OCI-LY7 (cell line): Measurements from ENCODE around the gene ANKRD44. TPM values are rescaled to one million over a fixed set of nuclear protein-coding genes. Genes with fewer than 3 reads are reported as not detected.

Experiments used
- BruUV-seq: library from RNA; stranded (reverse); fragments of 400-500 nt; replicated peaks from 2 replicates; lab custom pipeline; 2021; lab: Mats Ljungman, UMichigan
- CTCF ChIA-PET: fragments of 300-600 bp; sonication (Branson Sonifier 250); formaldehyde crosslinking; loops from one replicate; lab custom pipeline; 2022; ENCODE audit warnings: antibody characterized with exemption; ENCODE audit not compliant: unreplicated experiment; lab: Charles Lee
- POLR2A ChIA-PET: fragments of 300-600 bp; sonication (Branson Sonifier 250); formaldehyde crosslinking; loops from one replicate; lab custom pipeline; 2022; ENCODE audit warnings: antibody characterized with exemption; lab: Charles Lee
- DNase-seq: peaks from one replicate; pipeline ENCODE4 v3.0.0-alpha.2; 2015; ENCODE audit warnings: low spot score
- H2AFZ ChIP-seq: fragments of 200-600 bp; sonication (generic), shearing (Covaris generic); 2 replicates; pipeline ENCODE4 v1.6.1; 2014; ENCODE audit warnings: mild to moderate bottlenecking, antibody characterized with exemption, low read length, moderate library complexity
- H3K27ac ChIP-seq: fragments of 200-600 bp; sonication (generic); 2 replicates; pipeline ENCODE4 v1.5.1; 2014; ENCODE audit warnings: mixed run types, low read depth, mild to moderate bottlenecking, moderate library complexity, low read length, inconsistent platforms; ENCODE audit not compliant: poor library complexity, severe bottlenecking
- H3K36me3 ChIP-seq: fragments of 200-600 bp; sonication (generic); 2 replicates; pipeline ENCODE4 v1.6.1; 2014; ENCODE audit warnings: mild to moderate bottlenecking, antibody characterized with exemption, low read length, moderate library complexity, mixed read lengths; ENCODE audit not compliant: insufficient read depth
- H3K4me1 ChIP-seq: fragments of 200-600 bp; sonication (generic); 2 replicates; pipeline ENCODE4 v1.5.1; 2014; ENCODE audit warnings: mild to moderate bottlenecking, low read length; ENCODE audit not compliant: insufficient read depth, poor library complexity, severe bottlenecking
- H3K4me2 ChIP-seq: fragments of 200-600 bp; sonication (generic); 2 replicates; pipeline ENCODE4 v1.6.1; 2014; ENCODE audit warnings: mild to moderate bottlenecking, low read length
- H3K4me3 ChIP-seq: fragments of 200-600 bp; sonication (generic); 2 replicates; pipeline ENCODE4 v1.5.1; 2014; ENCODE audit warnings: mild to moderate bottlenecking, low read depth, low read length; ENCODE audit not compliant: poor library complexity, severe bottlenecking
- H3K79me2 ChIP-seq: fragments of 200-600 bp; sonication (generic); 2 replicates; pipeline ENCODE4 v1.6.1; 2016; ENCODE audit warnings: low read depth, mild to moderate bottlenecking, low read length, moderate library complexity, mixed read lengths; ENCODE audit not compliant: insufficient read depth
- H3K9me2 ChIP-seq: fragments of 200-600 bp; sonication (generic); 2 replicates; pipeline ENCODE4 v1.6.1; 2016; ENCODE audit warnings: mild to moderate bottlenecking, low read length, mixed read lengths; ENCODE audit not compliant: insufficient read depth
- H3K9me3 ChIP-seq: fragments of 200-600 bp; sonication (generic); 2 replicates; pipeline ENCODE4 v1.6.1; 2014; ENCODE audit warnings: mild to moderate bottlenecking, mixed run types, low read length, mixed read lengths
- H4K20me1 ChIP-seq: fragments of 200-600 bp; sonication (generic); 2 replicates; pipeline ENCODE4 v1.6.1; 2014; ENCODE audit warnings: mild to moderate bottlenecking, antibody characterized with exemption, low read length, moderate library complexity, mixed read lengths; ENCODE audit not compliant: insufficient read depth
- EZH2phosphoT487 ChIP-seq: fragments of 200-600 bp; sonication (generic); IDR thresholded peaks from 2 replicates; pipeline ENCODE4 v1.6.1; 2018; ENCODE audit warnings: low read depth, borderline replicate concordance, mild to moderate bottlenecking, mixed run types, antibody characterized with exemption, low read length, moderate library complexity, mixed read lengths
- intact Hi-C: fragments of 100-400 bp; cut with micrococcal nuclease; formaldehyde crosslinking; loops from one replicate; pipeline ENCODE4 v1.10.0; 2022; ENCODE audit not compliant: unreplicated experiment
- total RNA-seq, 2 experiments: library from RNA; depleted of rRNA in 1 of 2; stranded (reverse); fragments of >200 nt in 1 of 2; shearing (Covaris generic) in 1 of 2; gene quantifications; 2 replicates each; pipeline ENCODE4 v1.2.3, GENCODE V29; 2014 to 2022
- TF ChIP-seq, protein P1 (sequence below): fragments of 200-600 bp; sonication (generic); conservative IDR thresholded peaks from 2 replicates; pipeline ENCODE4 v1.5.1; 2014; ENCODE audit warnings: mild to moderate bottlenecking, antibody characterized with exemption, low read length, moderate library complexity, mixed read lengths

Gene ANKRD44
- total RNA-seq, 2 experiments from 2014 or later, result 69.4 to 73.7 TPM

DNA sequence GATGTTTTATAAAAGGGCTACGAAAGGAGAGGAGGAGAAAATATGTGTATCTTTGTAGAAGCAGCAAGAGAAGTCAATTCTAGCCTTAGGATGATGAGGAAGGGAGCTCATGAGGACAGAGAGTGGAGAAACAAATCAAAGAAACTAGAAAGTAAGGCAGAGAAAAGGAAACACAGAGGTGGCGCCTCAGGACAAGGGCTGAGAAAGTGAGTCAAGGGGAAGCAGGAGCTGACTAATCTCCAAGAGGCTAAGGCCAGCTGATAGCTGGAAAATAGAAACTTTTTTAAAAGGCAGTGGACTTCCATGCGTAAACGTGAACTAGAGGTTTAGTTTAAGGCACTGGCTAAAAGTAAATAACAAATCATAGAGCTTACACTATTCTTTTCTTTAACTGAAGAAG lies 173.3 kb downstream of the ANKRD44 start:
- H3K4me3 ChIP-seq, result no peak overlapping the region
- no peak overlapping the region for H2AFZ ChIP-seq
- no peaks in the 10 kb centered on the region for H3K9me2 ChIP-seq
- CTCF ChIA-PET, result interaction anchor here (1.0 kb wide), 1 partner anchor 9 kb away, joined by 3 read pairs; no protein-coding TSS in a partner anchor
- H3K36me3 ChIP-seq, result peaks cover 19% of the 10 kb centered on the region
- no peak overlapping the region for H3K27ac ChIP-seq
- H3K4me1 ChIP-seq, result peaks cover 63% of the 10 kb centered on the region
- no TSS peak for BruUV-seq
- H3K9me3 ChIP-seq, result no peaks in the 10 kb centered on the region
- no peak for DNase-seq
- H4K20me1 ChIP-seq, result no peaks in the 10 kb centered on the region
- POLR2A ChIA-PET, result interaction anchor here (0.6 to 4.2 kb wide), 15 partner anchors 7 to 287 kb away, joined by 3 to 45 read pairs (median 3); no protein-coding TSS in a partner anchor
- intact Hi-C loops, result no loop called here
- peak overlapping the region; percentile 52; the same call in 1 of the 2 replicates for H3K4me2 ChIP-seq
- H3K79me2 ChIP-seq, result no peaks in the 10 kb centered on the region; the same call in 1 of the 2 replicates
- TF ChIP-seq EZH2phosphoT487, result no peak
- TF ChIP-seq, protein P1, sequence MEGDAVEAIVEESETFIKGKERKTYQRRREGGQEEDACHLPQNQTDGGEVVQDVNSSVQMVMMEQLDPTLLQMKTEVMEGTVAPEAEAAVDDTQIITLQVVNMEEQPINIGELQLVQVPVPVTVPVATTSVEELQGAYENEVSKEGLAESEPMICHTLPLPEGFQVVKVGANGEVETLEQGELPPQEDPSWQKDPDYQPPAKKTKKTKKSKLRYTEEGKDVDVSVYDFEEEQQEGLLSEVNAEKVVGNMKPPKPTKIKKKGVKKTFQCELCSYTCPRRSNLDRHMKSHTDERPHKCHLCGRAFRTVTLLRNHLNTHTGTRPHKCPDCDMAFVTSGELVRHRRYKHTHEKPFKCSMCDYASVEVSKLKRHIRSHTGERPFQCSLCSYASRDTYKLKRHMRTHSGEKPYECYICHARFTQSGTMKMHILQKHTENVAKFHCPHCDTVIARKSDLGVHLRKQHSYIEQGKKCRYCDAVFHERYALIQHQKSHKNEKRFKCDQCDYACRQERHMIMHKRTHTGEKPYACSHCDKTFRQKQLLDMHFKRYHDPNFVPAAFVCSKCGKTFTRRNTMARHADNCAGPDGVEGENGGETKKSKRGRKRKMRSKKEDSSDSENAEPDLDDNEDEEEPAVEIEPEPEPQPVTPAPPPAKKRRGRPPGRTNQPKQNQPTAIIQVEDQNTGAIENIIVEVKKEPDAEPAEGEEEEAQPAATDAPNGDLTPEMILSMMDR, result no peak

DNA sequence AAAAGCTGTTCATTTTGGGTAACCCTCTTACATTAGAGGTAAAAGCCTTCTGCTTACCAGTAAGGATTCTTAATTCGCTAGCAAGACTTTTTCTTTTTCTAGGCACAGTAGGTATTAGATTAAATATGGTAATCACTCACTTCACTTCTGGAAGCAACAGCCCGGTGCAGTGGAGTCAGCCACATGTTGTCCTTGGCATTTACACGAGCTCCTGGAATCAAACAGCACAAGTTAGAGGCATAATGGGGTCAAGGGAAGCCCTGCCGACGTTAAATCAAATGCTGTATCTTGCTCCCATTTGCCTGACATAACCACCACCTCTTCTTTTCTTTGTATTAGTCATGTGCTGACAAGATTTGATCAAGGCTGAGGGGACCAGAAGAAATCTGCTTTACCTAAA lies 174.1 kb downstream of the ANKRD44 start:
- Histone ChIP-seq H2AFZ (no peak overlapping the region), H3K4me1 (peaks cover 63% of the 10 kb centered on the region), H3K4me2 (no peak overlapping the region), H3K79me2 (no peaks in the 10 kb centered on the region; the same call in 1 of the 2 replicates), H3K27ac (no peak overlapping the region), H4K20me1 (no peaks in the 10 kb centered on the region), H3K4me3 (no peak overlapping the region), H3K9me3 (no peaks in the 10 kb centered on the region), H3K36me3 (peaks cover 19% of the 10 kb centered on the region), H3K9me2 (no peaks in the 10 kb centered on the region)
- intact Hi-C loops, result no loop called here
- ChIA-PET POLR2A (interaction anchor here (0.5 to 4.2 kb wide), 10 partner anchors 8 to 986 kb away, joined by 3 to 45 read pairs (median 4); no protein-coding TSS in a partner anchor), CTCF (no interaction called here)
- DNase-seq, result no peak
- BruUV-seq, result no TSS peak
- TF ChIP-seq, protein P1, result no peak
- TF ChIP-seq EZH2phosphoT487, result no peak

DNA sequence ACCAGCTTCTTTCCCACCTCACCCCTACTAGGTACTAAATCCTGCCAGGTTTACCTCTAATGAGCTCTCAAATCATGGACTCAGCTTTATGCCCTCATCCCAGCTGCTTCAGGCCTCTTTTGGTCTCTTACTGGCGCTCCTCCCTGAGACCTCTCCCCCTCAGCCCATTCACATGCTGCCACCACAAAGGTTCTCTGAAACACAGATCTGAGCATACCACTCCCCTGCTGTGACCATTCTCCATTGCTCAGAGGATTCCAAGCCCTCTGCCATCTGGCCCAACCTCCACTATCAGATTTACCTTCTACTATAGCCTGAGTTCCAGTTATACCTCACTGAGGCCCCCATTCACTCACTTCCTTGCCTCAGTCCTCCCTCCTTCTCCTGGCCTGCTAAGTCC lies 174.8 kb downstream of the ANKRD44 start:
- Histone ChIP-seq H3K9me2 (no peaks in the 10 kb centered on the region), H3K27ac (no peak overlapping the region), H3K9me3 (no peaks in the 10 kb centered on the region), H3K36me3 (peaks cover 19% of the 10 kb centered on the region), H3K79me2 (no peaks in the 10 kb centered on the region; the same call in 1 of the 2 replicates), H3K4me2 (no peak overlapping the region), H3K4me3 (no peak overlapping the region), H2AFZ (no peak overlapping the region), H3K4me1 (peaks cover 62% of the 10 kb centered on the region), H4K20me1 (no peaks in the 10 kb centered on the region)
- DNase-seq, result no peak
- POLR2A ChIA-PET, result interaction anchor here (0.5 to 4.2 kb wide), 9 partner anchors 8 to 985 kb away, joined by 3 to 45 read pairs (median 4); no protein-coding TSS in a partner anchor
- intact Hi-C loops, result no loop called here
- CTCF ChIA-PET, result interaction anchor here (0.6 kb wide), 1 partner anchor 15 kb away, joined by 3 read pairs; no protein-coding TSS in a partner anchor
- no peak for TF ChIP-seq EZH2phosphoT487
- TF ChIP-seq, protein P1, result no peak
- no TSS peak for BruUV-seq
